HepG2 (cell line): ENCODE results near the gene NLRC5. TPM values are rescaled to one million over a fixed set of nuclear protein-coding genes. Genes with fewer than 3 reads are reported as not detected.

Experiments used
- ATAC-seq: fragments of 200-7000 bp; cut with Tn5 transposase; 3 replicates; pipeline ENCODE4 v1.9.1; 2020; ENCODE audit warnings: mild to moderate bottlenecking, moderate library complexity
- BruUV-seq: library from RNA; stranded (reverse); fragments of 400-500 nt; replicated peaks from 2 replicates; lab custom pipeline; 2021; lab: Mats Ljungman, UMichigan
- CTCF ChIA-PET: fragments of 300-600 bp; formaldehyde crosslinking; extraction: SDS; loops from one replicate; lab custom pipeline; 2021; ENCODE audit warnings: low total read pairs, inconsistent platforms, low intra/inter-chr PET ratio; lab: Yijun Ruan, JAX
- POLR2A ChIA-PET: fragments of 350-600 bp; sonication (Branson Sonifier 250); formaldehyde crosslinking; loops from one replicate; lab custom pipeline; 2020; ENCODE audit warnings: antibody characterized with exemption, inconsistent platforms; lab: Yijun Ruan, JAX
- DNase-seq: peaks from one replicate; pipeline ENCODE4 v3.0.0-alpha.2; 2015; ENCODE audit warnings: low spot score
- FAIRE-seq: peaks from 3 replicates; lab custom pipeline; 2011; peaks lifted over from hg19 to GRCh38; lab: Jason Lieb, UNC
- H2AFZ ChIP-seq: one replicate; pipeline ENCODE4 v1.6.1; 2011; ENCODE audit warnings: low read length, inconsistent platforms
- H3K27ac ChIP-seq: fragments of 300-600 bp; 3 replicates; pipeline ENCODE4 v1.8.0; 2011; ENCODE audit warnings: mixed run types, mild to moderate bottlenecking, mixed read lengths, low read length, inconsistent platforms; ENCODE audit not compliant: insufficient read depth; ENCODE audit errors: extremely low read length
- H3K27me3 ChIP-seq, 2 experiments: fragments of 200-600 bp in 1 of 2; 2 replicates in 1 of 2; 3 replicates in 1 of 2; pipeline versions ENCODE4 v1.6.0 to v1.8.0; 2011; ENCODE audit warnings: low read length in 2 of 2, mild to moderate bottlenecking in 2 of 2, moderate library complexity in 2 of 2, inconsistent platforms in 1 of 2; ENCODE audit not compliant: insufficient read depth in 2 of 2, control insufficient read depth in 1 of 2
- H3K36me3 ChIP-seq, 2 experiments: fragments of 200-600 bp in 1 of 2; replicated peaks in 1 of 2; 2 replicates in 1 of 2; 3 replicates in 1 of 2; pipeline versions ENCODE4 v1.5.1 to v1.8.0; 2011; ENCODE audit warnings: low read length in 2 of 2, inconsistent platforms in 1 of 2; ENCODE audit not compliant: insufficient read depth in 2 of 2, control insufficient read depth in 1 of 2
- H3K4me1 ChIP-seq: 2 replicates; pipeline ENCODE4 v1.5.1; 2012; ENCODE audit warnings: low read length, inconsistent platforms; ENCODE audit not compliant: insufficient read depth
- H3K4me2 ChIP-seq: 2 replicates; pipeline ENCODE4 v1.6.0; 2011; ENCODE audit warnings: low read depth, low read length, inconsistent platforms
- H3K4me3 ChIP-seq, 3 experiments: fragments of 200-600 bp in 1 of 3; sonication (generic), shearing (Covaris generic) in 1 of 3; replicated peaks in 1 of 3; 2 replicates each; pipeline ENCODE4 v1.5.1; 2011 to 2016; ENCODE audit warnings: low read length in 3 of 3, inconsistent platforms in 2 of 3, low read depth in 2 of 3, mild to moderate bottlenecking in 2 of 3, control low read depth in 1 of 3, mixed read lengths in 1 of 3; ENCODE audit not compliant: insufficient read depth in 1 of 3
- H3K79me2 ChIP-seq: one replicate; pipeline ENCODE4 v1.6.1; 2011; ENCODE audit warnings: low read length, inconsistent platforms; ENCODE audit not compliant: insufficient read depth
- H3K9ac ChIP-seq: 2 replicates; pipeline ENCODE4 v1.6.0; 2011; ENCODE audit warnings: mild to moderate bottlenecking, low read depth, low read length, inconsistent platforms; ENCODE audit not compliant: insufficient read depth
- H3K9me3 ChIP-seq: 2 replicates; pipeline ENCODE4 v1.5.1; 2012; ENCODE audit warnings: mild to moderate bottlenecking, low read length
- H4K20me1 ChIP-seq: 2 replicates; pipeline ENCODE4 v1.6.0; 2011; ENCODE audit warnings: inconsistent platforms, mild to moderate bottlenecking, low read length, moderate library complexity; ENCODE audit not compliant: insufficient read depth
- EED ChIP-seq: sonication (generic); formaldehyde crosslinking; IDR thresholded peaks from 2 replicates; pipeline ENCODE4 v1.5.0; 2020; ENCODE audit warnings: mild to moderate bottlenecking, missing genetic modification reagents
- EHMT2 ChIP-seq: fragments of 200-600 bp; sonication (generic); IDR thresholded peaks from 2 replicates; pipeline ENCODE4 v1.7.0; 2017; ENCODE audit warnings: antibody characterized with exemption, low read depth, low read length, borderline replicate concordance
- ERF ChIP-seq: IDR thresholded peaks from 2 replicates; pipeline ENCODE4 v1.6.1; 2018; ENCODE audit warnings: missing biosample characterization, missing genetic modification reagents
- NFIC ChIP-seq: IDR thresholded peaks from 2 replicates; pipeline ENCODE4 v1.6.1; 2012; ENCODE audit warnings: mild to moderate bottlenecking, low read length, inconsistent platforms
- NR2C2 ChIP-seq: sonication (generic); formaldehyde crosslinking; IDR thresholded peaks from 2 replicates; pipeline ENCODE4 v1.4.0; 2020; ENCODE audit warnings: missing genetic modification reagents, mild to moderate bottlenecking, moderate library complexity, borderline replicate concordance
- SUZ12 ChIP-seq: fragments of 150-350 bp; IDR thresholded peaks from 2 replicates; pipeline ENCODE4 v1.6.1; 2014; ENCODE audit warnings: low read depth, low read length
- TFDP2 ChIP-seq: sonication (generic); formaldehyde crosslinking; IDR thresholded peaks from 2 replicates; pipeline ENCODE4 v1.4.0; 2020; ENCODE audit warnings: missing genetic modification reagents
- ZBTB25 ChIP-seq: IDR thresholded peaks from 2 replicates; pipeline ENCODE4 v1.6.1; 2018; ENCODE audit warnings: missing genetic modification reagents
- ZBTB40 ChIP-seq, 2 experiments: fragments of 450-650 bp in 1 of 2; sonication (generic) in 1 of 2; formaldehyde crosslinking in 1 of 2; IDR thresholded peaks; 2 replicates each; pipeline versions ENCODE4 v1.6.1 to v1.8.0; 2016 to 2022; ENCODE audit warnings: antibody characterized with exemption in 1 of 2, mild to moderate bottlenecking in 1 of 2, missing genetic modification reagents in 1 of 2
- ZNF362 ChIP-seq: sonication (generic); formaldehyde crosslinking; IDR thresholded peaks from 2 replicates; pipeline ENCODE4 v1.4.0; 2020; ENCODE audit warnings: missing genetic modification reagents, mild to moderate bottlenecking, borderline replicate concordance
- ZSCAN31 ChIP-seq: sonication (generic); formaldehyde crosslinking; IDR thresholded peaks from 2 replicates; pipeline ENCODE4 v1.5.0; 2020; ENCODE audit warnings: low read depth, mild to moderate bottlenecking, missing genetic modification reagents
- WGBS: methylation state at CpG from one replicate; pipeline ENCODE4 v1.1.6; 2017; ENCODE audit warnings: low lambda C conversion rate; 5-methylcytosine and 5-hydroxymethylcytosine counted together
- in situ Hi-C: cut with HindIII; loops from 2 replicates; pipeline ENCODE4 v1.10.0; 2017; ENCODE audit warnings: low pct_unique_long_range_greater_than_20kb; ENCODE audit not compliant: extremely low pct_ligation_motif_present
- intact Hi-C: fragments of 100-400 bp; cut with micrococcal nuclease; formaldehyde crosslinking; loops from one replicate; pipeline ENCODE4 v1.10.0; 2022; ENCODE audit not compliant: unreplicated experiment
- polyA plus RNA-seq, 8 experiments: library from polyadenylated mRNA; depleted of rRNA in 3 of 8; stranded (reverse) in 7 of 8; unstranded in 1 of 8; fragments of >200 nt; fragmentation: Illumina TruSeq in 4 of 8; extraction: Trizol in 4 of 8; gene quantifications; 2 replicates each; pipeline versions ENCODE4 v1.2.1 to v1.2.3, GENCODE V29; 2011 to 2016; ENCODE audit warnings: low read depth in 4 of 8, missing spikeins in 1 of 8, mixed read lengths in 1 of 8; ENCODE audit not compliant: insufficient read depth in 1 of 8
- total RNA-seq, 5 experiments: library from RNA; depleted of rRNA; stranded (reverse); fragments of >200 nt; fragmentation: Illumina TruSeq; extraction: Trizol; gene quantifications; 2 replicates each; pipeline ENCODE4 v1.2.3, GENCODE V29; 2016; ENCODE audit warnings: low read depth in 1 of 5

The NLRC5 gene
- total and polyA plus RNA-seq, 2 of the 13 experiments (the other 11 are each of a cell fraction or from before 2014, with no cell fraction given), result 6.3 to 12.7 TPM

- intact Hi-C loops, result no loop called here
- no peaks in the 10 kb centered on the region; a peak in 1 of 5 replicates for H3K27me3 ChIP-seq
- no peak for FAIRE-seq
- in situ Hi-C loops, result no loop called here
- ChIA-PET CTCF (no interaction called here), POLR2A (no interaction called here)
- no peak for DNase-seq
- H3K9me3 ChIP-seq, result no peaks in the 10 kb centered on the region
- WGBS, result 69% methylated on average over 11 of the region's 11 CpGs
- H3K27ac ChIP-seq, result no peak overlapping the region
- peaks cover 13% of the 10 kb centered on the region for H3K4me1 ChIP-seq
- no peak for ATAC-seq
- H3K79me2 ChIP-seq, result no peaks in the 10 kb centered on the region
- no peak overlapping the region for H3K9ac ChIP-seq
- H2AFZ ChIP-seq, result no peak overlapping the region
- no peak overlapping the region for H3K4me3 ChIP-seq
- no peaks in the 10 kb centered on the region for H3K36me3 ChIP-seq
- no peaks in the 10 kb centered on the region for H4K20me1 ChIP-seq
- BruUV-seq, result no TSS peak
- no peak overlapping the region for H3K4me2 ChIP-seq
- TF ChIP-seq EHMT2 (no peak), ZSCAN31 (CRISPR knock-in tag) (no peak), TFDP2 (CRISPR knock-in tag) (no peak), NFIC (no peak), ZBTB40 (IDR thresholded peaks at IDR 0.05) (no peak), ZBTB40 (CRISPR knock-in tag; IDR thresholded peaks at IDR 0.05) (no peak), SUZ12 (no peak), ZBTB25 (CRISPR knock-in tag) (no peak), ERF (CRISPR knock-in tag) (no peak), NR2C2 (CRISPR knock-in tag) (no peak), EED (CRISPR knock-in tag) (no peak), ZNF362 (CRISPR knock-in tag) (no peak)
These were observed 139.5 kb downstream of the NLRC5 start for GRCh38 chr16:57128771-57129389.
